ENCODE results near the gene SMIM23.

DNA sequence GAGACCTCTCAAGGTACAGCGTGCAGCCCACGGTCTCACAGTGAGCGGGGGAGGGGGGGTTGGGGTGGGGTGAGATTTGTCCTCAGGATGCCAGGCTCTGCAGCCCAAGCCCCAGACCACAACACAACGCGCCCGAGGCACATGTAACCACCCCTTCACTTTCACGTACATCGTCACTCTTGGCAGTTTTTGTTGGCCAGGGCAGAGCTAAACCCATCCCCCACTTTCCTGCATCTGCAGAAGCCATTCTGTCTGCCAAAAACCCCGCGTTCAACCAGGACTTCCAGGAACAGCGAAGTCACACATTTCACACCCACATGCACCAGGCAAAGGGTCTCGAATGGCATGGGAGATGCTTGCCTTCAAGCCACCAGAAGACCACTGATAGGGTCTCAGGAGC lies 9.4 kb upstream of the SMIM23 start:
- TF ChIP-seq, protein P1, sequence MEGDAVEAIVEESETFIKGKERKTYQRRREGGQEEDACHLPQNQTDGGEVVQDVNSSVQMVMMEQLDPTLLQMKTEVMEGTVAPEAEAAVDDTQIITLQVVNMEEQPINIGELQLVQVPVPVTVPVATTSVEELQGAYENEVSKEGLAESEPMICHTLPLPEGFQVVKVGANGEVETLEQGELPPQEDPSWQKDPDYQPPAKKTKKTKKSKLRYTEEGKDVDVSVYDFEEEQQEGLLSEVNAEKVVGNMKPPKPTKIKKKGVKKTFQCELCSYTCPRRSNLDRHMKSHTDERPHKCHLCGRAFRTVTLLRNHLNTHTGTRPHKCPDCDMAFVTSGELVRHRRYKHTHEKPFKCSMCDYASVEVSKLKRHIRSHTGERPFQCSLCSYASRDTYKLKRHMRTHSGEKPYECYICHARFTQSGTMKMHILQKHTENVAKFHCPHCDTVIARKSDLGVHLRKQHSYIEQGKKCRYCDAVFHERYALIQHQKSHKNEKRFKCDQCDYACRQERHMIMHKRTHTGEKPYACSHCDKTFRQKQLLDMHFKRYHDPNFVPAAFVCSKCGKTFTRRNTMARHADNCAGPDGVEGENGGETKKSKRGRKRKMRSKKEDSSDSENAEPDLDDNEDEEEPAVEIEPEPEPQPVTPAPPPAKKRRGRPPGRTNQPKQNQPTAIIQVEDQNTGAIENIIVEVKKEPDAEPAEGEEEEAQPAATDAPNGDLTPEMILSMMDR (IDR thresholded peaks at IDR 0.05), result no peak
- TF ChIP-seq, protein P2, sequence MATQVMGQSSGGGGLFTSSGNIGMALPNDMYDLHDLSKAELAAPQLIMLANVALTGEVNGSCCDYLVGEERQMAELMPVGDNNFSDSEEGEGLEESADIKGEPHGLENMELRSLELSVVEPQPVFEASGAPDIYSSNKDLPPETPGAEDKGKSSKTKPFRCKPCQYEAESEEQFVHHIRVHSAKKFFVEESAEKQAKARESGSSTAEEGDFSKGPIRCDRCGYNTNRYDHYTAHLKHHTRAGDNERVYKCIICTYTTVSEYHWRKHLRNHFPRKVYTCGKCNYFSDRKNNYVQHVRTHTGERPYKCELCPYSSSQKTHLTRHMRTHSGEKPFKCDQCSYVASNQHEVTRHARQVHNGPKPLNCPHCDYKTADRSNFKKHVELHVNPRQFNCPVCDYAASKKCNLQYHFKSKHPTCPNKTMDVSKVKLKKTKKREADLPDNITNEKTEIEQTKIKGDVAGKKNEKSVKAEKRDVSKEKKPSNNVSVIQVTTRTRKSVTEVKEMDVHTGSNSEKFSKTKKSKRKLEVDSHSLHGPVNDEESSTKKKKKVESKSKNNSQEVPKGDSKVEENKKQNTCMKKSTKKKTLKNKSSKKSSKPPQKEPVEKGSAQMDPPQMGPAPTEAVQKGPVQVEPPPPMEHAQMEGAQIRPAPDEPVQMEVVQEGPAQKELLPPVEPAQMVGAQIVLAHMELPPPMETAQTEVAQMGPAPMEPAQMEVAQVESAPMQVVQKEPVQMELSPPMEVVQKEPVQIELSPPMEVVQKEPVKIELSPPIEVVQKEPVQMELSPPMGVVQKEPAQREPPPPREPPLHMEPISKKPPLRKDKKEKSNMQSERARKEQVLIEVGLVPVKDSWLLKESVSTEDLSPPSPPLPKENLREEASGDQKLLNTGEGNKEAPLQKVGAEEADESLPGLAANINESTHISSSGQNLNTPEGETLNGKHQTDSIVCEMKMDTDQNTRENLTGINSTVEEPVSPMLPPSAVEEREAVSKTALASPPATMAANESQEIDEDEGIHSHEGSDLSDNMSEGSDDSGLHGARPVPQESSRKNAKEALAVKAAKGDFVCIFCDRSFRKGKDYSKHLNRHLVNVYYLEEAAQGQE (IDR thresholded peaks at IDR 0.05; ENCODE audit: insufficient read depth in 1 of 2, low read depth in 2 of 2, low read length in 1 of 2), result no peak
- TF ChIP-seq POLR2AphosphoS5 (IDR thresholded peaks at IDR 0.05; ENCODE audit: low read depth, low read length) (no peak), SIN3A (IDR thresholded peaks at IDR 0.05; ENCODE audit: borderline replicate concordance, insufficient read depth, low read depth, low read length) (no peak), TCF7L2 (IDR thresholded peaks at IDR 0.05; ENCODE audit: low read depth, low read length) (no peak)
